LHCN-M2 (cell line): ENCODE measurements around the gene PRR14L. TPM values are rescaled to one million over a fixed set of nuclear protein-coding genes. Genes with fewer than 3 reads are reported as not detected.
"Not testable (repeated sequence)": the region's sequence is repeated elsewhere in the genome, so short reads cannot be mapped to it uniquely, and the experiment has no call there.

Experiments used
- DNase-seq: peaks from one replicate; pipeline ENCODE4 v3.0.0-alpha.2; 2012; ENCODE audit warnings: low read depth
- total RNA-seq: library from RNA; depleted of rRNA; stranded (reverse); fragments of >200 nt; gene quantifications from 2 replicates; pipeline ENCODE4 v1.2.3, GENCODE V29; 2014

The PRR14L gene
- total RNA-seq, 1 experiment from 2014 or later: 12.8 TPM

- DNase-seq: not testable (repeated sequence)
Observed at GRCh38 chr22:31740314-31740713, 9.6 kb downstream of the PRR14L start.

DNA sequence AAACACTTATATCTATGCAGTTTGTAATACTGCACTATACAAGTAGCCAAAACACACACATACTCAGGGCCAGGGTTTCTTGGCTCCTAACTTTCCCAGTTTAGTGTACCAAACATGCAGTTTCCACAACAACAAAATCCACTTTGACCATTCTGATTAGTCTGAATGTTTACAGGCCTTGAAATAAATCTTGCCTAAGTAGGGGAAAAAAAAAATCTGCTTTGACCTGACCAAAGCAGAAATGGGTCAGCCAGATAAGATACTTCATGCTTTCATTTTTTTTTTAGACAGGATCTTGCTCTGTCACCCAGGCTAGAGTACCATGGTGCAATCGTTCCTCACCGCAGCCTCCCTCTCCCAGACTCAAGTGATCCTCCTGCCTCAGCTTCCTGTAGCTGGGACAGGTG, 10.1 kb downstream of the PRR14L start:
- no peak for DNase-seq

DNA sequence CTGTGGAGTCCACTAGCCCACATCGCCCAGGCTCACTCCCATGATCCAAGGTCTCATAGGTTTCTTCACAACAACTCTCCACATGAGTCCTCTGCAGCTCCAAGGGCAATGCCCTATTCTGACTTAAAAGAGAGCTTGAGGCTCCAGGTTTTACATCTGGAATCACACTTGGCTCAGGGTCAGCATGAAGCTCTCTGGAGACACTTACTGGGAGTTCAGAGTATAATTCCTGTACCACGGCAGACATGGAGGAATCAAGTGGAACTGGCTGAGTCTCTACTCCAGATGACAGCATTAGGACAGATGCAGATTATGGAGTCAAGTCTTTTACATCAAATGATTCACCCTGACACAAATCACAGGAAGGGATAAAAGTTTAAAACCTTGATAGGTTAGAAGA, 11.4 kb downstream of the PRR14L start:
- no peak for DNase-seq

DNA sequence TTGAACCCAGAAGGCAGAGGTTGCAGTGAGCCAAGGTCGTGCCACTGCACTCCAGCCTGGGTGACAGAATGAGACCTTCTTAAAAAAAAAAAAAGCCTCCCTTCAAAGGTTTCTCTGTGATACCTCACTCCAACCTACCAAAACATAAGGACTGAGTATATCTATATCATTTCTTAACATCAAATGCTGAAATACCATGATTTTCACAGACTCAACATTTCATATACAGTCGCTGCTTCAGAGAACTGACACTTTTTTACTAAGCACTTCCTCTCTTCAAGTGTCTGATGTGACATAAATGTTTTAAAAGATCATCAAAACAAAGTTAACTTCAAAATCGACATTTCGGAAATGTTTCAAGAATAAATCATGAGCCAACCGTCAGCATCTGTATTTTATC, 12.0 kb downstream of the PRR14L start:
- DNase-seq: no peak

DNA sequence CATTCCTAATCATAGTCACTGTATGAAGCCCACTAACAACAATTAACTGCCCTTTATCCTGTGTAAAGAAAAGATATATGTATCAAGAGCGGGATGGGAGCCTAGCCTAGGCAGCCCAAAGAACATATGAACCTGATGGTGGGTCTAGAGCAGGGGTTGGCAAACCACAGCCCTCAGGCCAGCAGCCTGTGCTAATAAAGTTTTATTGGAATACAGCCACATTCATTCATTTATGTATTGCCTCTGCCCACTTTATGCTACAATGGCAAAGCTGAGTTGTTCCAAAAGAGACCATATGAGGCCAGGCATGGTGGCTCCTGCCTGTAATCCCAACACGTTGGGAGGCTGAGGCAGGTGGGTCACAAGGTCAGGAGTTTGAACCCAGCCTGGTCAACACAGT, 13.5 kb downstream of the PRR14L start:
- no peak for DNase-seq

DNA sequence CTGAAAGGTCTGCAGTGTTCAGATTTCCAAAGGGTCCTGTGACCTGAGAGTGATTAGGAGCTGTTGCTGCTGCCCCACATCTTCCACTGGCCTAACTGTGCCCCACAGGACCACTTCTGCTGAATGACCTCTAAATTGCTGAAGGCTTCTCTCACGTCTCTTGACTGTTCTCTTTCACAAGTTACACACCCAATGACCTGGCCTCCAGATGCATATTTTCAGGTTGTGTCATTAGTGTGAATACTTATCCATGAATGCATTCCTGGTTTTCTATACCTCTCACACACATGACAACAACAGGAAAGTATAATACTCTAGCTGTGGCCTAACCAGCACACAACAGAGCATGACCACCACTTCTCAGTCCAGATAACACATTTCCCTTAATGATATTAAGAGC, 15.4 kb downstream of the PRR14L start:
- peak; percentile 46 for DNase-seq

GRCh38 chr22:31733580-31734079, 16.3 kb downstream of the PRR14L start:
- no peak for DNase-seq

GRCh38 chr22:31732089-31732829, 17.7 kb downstream of the PRR14L start:
- DNase-seq: no peak

GRCh38 chr22:31730344-31730711, 19.6 kb downstream of the PRR14L start:
- DNase-seq: no peak

DNA sequence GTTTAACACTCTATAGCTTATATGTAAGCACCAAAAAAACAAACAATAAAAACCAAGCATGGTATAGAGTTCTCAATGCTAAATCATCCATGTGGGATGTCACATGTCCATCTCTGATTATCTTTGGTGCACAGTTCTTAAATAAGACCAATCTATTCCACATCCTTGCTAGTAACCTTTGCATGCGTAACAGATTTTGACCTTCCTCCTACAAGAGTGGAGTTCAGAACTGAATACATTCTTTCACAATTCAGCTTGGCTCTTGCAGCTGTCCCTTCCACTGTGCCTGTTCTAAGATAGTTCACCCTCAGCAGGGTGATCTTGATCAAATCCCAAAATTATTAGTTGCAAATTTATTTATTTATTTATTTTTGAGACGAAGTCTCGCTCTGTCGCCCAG, 21.1 kb downstream of the PRR14L start:
- DNase-seq: no peak

DNA sequence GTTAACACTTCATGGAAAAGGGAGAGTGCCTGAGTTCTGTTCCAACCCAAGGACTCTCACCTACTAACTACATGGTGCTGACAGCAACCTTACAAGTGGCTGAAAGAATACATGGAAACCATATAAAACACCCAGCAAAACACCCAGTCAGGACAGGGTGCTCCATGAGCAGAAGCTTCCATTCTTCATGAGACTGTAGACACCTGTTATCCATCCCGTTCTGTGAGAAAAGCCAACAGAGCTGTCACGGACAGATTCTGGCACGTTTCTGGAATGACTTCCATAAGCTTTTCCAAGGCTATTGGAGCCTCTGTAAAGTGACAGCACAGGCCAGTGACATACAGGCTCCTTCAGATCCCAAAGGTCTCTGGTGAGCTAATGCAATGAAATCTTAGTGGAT, 23.2 kb downstream of the PRR14L start:
- DNase-seq: no peak

DNA sequence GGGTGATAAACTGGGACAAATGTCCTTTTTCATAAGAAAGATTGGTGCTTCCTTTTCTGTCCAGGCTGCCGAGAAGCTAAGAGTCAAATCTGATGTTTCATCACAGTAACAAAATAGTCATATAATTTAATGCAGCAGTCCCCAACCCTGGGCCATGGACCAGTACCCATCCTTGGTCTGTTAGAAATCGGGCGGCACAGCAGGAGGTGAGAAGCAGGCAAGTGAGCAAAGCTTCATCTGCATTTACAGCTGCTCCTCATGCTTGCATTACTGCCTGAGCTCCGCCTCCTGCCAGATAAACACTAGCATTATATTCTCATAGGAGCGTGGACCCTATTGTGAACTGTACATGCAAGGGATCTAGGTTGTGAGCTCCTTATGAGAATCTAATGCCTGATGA, 26.2 kb downstream of the PRR14L start:
- no peak for DNase-seq

- DNase-seq: no peak
Observed at GRCh38 chr22:31719850-31720471, 30.0 kb downstream of the PRR14L start.

- no peak for DNase-seq
Observed at GRCh38 chr22:31715147-31715778, 34.7 kb downstream of the PRR14L start.

DNA sequence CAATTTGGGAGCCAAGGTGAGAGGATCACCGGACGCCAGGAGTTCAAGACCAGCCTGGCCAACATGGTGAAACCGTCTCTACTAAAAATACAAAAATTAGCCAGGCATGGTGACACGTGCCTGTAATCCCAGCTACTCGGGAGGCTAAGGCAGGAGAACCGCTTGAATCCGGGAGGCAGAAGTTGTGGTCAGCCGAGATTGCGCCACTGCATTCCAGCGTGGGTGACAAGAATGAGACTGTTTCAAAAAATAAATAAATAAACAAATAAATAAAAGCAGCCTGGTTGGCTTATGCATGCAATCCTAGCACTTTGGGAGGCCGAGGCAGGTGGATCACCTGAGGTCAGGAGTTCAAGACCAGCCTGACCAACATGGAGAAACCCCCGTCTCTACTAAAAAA, 38.7 kb downstream of the PRR14L start:
- DNase-seq: peak; percentile 21

DNA sequence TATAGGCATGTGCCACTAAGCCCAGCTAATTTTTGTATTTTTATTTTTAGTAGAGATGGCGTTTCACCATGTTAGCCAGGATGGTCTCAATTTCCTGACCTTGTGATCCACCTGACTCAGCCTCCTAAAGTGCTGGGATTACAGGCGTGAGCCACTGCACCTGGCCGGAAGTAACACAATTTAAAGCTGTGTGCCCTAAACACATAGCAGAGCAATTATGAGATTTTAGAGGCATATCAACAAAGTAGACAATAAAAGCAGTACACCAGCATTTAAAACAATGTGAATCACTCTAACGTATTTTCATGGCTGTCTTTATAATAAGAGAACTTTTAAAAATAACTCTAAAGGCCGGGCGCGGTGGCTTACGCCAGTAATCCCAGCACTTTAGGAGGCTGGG, 42.4 kb downstream of the PRR14L start:
- DNase-seq: no peak

DNA sequence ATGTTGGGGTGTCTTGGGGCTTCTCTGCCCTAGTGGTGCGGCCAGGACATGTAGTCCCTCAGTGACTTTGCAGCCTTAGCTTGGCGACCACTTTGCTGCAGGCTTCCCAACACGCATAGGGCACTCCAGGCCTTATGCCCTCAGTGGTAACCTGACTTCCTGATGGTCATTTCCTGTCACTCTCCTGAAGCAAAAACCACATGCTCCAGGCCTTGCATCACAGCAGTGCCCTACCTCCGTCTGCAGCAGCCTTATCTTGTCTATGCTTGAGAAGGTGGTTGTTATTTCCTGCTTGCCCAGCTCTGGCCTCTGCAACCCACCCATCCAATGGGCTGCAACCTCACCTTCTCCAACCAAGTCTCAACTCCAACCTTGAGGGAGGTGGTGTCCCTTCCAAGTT, 54.5 kb downstream of the PRR14L start:
- DNase-seq: no peak

GRCh38 chr22:31694046-31694445, 55.9 kb downstream of the PRR14L start:
- DNase-seq: not testable (repeated sequence)

DNA sequence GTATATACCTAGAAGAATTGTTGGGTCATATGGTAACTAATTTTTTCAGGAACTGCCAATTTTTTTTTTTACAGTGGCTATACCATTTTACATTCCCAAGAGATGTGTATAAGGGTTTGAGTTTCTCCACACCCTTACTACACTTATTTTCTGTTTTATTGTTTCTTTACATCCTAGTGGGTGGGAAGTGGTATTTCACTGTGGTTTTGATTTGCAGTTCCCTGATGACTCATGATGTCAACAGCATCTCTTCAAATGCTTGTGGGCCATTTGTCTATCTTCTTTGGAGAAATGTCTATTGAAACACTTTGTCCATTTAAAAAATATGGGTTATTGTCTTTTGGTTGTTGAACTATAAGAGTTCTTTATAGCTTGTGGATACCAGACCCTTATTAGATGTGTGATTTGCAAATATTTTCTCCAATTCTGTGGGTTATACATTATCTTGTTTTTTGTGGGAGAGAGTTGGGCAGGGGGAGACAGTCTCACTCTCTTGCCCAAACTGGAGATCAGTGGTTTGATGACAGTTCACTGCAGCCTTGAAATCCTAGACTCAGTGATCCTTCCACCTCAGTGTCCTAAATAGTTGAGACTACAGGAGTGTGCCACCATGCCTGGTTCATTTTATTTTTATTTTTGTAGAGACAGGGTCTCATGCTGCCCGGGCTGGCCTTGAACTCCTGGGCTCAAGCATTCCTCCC, 57.6 kb downstream of the PRR14L start:
- peak; percentile 72 for DNase-seq

DNA sequence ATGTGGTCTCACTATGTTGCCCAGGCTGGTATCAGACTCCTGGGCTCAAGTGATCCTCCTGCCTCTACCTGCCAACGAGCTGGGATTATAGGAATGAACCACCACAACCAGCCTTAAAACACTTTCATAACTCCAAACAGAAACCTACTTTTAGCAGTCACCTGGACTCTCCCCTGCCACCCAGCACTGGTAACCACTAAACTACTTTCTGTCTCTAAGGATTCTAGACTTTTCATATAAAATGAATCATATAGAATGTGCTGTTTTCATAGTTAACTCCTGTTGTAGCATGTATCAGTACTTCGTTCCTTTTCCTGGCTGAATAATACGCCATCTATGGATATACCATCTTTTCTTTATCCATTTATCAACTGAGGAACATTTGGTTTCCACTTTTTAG, 58.5 kb downstream of the PRR14L start:
- DNase-seq: no peak

DNA sequence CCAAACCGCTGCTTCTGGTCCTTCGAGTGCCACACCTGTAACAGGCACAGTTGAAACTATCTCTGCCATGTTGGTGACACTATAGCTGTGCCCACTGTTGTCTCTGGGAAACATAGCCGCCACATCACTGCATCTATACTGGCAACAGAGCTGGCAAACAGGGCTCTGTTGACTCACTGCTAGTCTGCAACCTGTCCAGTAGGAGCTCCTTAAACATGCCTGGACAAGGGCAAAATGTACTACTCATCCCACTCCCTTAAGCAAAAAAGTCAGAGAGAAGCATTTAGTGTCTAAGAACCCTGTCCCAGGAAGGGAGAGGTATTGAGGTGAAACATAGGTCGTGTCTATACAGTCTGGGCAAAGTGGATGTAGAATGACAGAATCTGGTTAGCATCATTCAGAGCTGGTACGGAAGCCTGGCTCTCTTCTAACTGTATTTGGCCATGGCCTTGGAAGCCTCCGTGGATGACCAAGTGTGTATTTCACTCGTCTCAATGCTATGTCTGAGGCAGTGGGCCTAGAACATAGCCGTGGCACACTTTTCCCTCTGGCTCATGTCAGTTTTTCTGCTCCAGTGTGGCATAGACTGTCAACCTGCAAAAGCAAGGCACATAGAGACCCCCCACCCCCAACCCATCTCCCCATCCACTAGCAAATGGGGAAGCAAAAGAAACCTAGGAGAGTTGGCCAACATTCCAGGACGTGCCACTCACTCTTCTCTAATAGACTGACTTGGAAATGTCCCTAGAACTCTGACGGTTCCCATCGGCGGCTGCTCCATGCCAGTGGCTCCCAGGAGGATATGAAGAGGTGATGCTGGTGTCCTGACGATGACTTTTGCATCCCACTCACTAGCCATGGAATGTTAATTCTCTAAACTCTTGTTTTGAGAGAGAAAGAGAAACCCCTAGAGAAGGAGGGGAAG, 66.5 kb downstream of the PRR14L start:
- DNase-seq: no peak
